ENCODE data around the gene ZNF664.

DNA sequence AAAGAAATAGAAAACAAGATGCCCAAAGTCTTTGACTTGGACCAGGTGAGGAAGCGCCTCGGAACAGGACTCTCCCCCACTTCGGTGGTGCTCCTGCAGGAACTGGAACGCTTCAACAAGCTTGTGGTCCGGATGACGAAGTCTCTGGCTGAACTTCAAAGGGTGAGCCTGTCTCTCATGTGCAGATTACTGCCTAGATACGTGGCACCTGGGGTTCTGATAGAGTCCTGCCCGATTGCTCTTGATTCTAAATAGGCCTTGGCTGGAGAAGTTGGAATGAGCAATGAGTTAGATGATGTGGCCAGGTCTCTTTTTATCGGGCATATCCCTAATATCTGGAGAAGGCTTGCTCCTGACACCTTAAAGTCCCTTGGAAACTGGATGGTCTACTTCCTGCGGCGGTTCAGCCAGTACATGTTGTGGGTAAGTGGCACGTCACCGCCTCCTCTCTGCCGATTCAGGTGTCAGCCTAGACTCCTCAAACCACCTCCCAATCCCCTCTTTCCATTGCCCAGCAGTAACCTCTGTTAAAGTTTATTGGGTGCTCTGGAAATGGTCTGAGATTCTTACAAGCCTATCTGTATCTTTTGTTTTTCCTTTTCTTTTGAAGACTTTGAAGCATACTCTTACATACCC is 41.2 kb upstream of the ZNF664 start:
- TF ChIP-seq CTCF (IDR thresholded peaks at IDR 0.05) = no peak
- no peak for TF ChIP-seq POLR2A (IDR thresholded peaks at IDR 0.05)
